Effector CD4-positive, alpha-beta T cell (primary cell): Measurements from ENCODE around the gene AGPAT3.

ENCODE experiments used
- DNase-seq: peaks from one replicate; pipeline ENCODE4 v3.0.0-alpha.2; 2020

AGPAT3 gene

DNA sequence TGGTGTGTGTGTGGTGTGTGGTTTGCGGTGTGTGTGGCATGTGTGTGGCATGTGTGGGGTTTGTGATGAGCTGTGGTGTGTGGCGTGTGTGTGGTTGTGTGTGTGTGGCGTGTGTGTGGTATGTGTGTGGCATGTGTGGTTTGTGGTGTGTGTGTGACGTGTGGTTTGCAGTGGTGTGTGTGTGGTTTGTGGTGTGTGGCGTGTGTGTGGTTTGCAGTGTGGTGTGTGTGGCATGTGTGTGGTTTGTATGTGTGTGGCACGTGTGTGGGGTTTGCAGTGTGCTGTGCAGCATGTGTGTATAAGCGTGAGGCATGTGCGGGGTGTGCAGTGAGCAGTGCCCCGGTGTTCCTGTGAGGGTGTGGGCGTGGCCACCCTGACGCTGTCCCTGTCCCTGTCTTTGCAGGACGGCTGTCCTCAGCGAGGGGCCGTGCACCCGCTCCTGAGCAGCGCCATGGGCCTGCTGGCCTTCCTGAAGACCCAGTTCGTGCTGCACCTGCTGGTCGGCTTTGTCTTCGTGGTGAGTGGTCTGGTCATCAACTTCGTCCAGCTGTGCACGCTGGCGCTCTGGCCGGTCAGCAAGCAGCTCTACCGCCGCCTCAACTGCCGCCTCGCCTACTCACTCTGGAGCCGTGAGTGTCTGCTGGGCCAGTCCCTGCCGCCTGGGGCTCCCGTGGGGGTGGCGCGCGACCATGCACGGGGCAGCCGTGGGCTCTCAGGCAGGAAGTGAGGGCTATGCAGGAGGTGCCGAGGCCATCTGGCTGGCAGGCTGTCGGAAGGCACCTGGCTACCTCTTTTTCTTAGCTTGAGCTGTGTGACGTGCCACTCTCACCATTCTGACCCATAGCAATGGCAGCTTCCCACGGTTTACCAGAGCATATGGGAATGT is 94.5 kb downstream of the AGPAT3 start:
- no peak for DNase-seq

DNA sequence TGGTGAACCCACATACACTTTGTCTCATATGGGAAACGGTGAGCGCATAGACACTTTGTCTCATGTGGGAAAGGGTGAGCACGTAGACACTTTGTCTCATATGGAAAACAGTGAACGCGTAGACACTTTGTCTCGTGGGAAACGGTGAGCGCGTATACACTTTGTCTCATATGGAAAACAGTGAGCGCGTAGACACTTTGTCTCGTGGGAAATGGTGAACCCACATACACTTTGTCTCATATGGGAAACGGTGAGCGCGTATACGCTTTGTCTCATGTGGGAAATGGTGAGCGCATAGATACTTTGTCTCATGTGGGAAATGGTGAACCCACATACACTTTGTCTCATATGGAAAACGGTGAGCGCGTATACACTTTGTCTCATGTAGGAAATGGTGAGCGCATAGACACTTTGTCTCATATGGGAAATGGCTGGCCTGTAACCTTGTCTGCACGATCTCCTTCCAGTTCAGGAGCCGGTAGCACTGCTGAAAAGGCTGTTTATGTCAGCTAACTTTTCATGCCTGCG is 96.4 kb downstream of the AGPAT3 start:
- DNase-seq: no peak

DNA sequence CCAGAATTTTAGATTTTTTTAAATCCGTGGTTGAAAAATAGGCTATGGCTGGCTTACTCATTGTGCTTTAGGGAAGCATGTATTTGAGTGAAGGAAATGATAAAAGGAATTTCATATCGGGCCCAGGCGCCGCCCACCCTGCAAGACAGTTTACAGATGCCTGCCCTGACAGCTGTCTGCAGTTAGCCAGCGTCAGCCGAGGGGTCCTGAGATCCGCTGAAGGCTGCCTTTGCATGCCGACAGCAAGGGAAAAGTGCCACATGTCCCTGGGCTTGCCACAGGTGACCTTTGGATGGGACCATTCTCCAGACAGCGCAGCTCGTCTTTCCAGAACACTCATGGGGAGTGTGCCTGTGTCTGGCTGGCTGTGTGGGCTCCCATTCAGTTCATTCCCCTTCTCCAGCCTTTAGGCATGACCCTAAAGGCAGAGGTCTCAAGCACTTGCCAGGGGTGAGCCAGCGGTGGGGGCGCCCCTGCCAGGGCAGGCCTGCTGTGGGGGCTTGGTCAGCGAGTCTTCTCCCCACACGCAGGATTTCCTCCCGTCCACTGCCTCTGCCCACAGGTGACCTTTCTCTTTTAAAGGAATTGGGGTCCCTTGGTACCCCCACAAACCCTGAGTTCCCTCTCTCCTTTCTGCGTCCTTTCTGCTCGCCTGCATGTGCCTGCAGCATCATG is 101.0 kb downstream of the AGPAT3 start:
- DNase-seq: no peak

DNA sequence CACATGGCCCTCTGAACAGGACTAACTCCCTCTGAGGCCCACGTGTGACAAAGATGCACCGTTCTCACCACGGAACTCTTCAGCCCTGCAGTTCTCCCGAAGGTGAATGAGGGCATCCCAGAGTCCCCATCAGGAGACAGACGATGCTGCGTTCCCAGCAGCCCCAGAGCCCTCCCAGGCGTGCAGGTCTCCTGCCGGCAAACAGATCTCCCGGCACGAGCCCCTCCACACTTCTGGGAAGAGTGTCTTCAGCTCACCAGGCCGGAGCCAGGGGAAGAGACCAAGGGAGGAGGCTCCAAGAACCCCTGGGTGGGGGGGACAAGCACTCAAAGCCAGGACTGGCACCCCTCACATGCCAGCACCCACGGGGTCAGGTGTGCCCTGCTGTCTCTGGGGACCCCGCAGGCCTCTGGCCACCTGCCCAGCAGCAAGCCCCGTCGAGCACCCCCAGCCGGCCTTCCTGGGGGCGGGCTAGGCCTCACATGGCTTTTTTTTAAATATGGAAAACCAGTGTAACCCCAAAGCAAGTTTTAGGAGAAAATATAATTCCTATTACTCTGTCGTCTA is 102.0 kb downstream of the AGPAT3 start:
- no peak for DNase-seq

DNA sequence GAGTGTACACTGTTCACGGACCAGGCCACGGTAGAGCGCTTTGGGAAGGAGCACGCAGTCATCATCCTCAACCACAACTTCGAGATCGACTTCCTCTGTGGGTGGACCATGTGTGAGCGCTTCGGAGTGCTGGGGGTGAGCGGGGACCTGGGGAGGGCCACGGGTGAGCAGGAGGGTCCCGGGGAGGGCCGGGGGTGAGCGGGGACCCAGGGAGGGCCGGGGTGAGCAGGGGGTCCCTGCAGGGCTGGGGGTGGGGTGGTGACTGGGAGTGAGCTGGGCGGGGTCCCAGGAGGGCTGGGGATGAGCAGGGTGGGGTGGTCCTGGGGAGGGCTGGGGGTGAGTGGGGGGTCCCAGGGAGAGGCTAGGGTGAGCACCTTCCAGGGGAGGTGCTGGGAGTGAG is 103.0 kb downstream of the AGPAT3 start:
- no peak for DNase-seq

DNA sequence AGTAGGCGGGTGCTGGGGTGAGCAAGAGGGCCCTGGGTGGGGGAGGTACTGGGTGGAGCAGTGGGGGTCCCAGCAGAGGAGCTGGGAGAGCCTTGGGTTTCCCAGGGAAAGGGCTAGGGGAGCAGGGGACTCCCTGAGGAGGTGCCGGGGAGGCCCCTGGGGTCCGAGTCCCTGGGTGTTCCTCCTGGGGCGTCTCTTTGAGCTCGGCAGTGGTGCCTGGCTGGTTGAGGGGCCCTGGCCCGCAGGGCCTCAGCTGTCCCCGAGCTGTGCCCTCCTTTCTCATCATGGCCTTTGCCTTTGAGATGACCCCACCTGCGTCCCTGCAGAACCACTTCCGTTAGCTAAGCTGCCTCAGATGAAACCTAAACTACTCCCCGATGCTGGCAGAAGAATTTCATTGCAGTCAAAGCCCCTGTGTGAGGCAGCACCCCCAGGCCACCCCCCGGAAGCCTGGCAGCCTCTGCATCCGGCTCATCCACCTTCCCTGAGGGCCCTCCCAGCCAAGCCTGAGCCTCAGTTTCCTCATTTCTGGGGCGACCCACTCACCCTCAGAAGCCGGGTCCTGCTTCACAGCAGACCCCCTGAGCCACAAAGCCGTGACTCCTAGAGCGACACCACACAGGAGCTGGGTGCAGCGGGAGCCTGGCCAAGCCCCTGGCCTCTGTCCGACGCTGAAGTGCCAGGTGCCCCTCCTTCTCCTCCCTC is 103.5 kb downstream of the AGPAT3 start:
- no peak for DNase-seq

DNA sequence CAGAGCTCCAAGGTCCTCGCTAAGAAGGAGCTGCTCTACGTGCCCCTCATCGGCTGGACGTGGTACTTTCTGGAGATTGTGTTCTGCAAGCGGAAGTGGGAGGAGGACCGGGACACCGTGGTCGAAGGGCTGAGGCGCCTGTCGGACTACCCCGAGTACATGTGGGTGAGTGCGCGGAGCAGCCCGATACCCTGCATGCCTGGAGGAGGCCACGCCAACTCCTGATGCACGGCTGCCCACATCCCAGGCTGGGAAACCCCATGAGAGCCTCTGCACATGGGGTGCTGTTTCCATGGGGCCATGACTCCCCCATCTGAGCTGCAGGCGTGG is 104.1 kb downstream of the AGPAT3 start:
- no peak for DNase-seq

DNA sequence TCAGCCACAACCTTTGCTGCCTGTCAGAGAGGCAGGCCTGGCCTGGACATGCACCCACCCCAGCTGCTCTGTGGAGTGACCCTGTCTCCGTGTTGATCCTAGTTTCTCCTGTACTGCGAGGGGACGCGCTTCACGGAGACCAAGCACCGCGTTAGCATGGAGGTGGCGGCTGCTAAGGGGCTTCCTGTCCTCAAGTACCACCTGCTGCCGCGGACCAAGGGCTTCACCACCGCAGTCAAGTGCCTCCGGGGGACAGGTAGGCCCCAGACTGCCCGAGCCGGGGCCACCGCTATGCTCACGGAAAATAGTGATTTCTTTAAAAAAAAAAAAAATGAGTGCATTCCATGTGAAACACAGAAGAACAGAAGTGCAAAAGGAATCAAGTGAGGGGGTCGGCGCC is 105.5 kb downstream of the AGPAT3 start:
- no peak for DNase-seq

DNA sequence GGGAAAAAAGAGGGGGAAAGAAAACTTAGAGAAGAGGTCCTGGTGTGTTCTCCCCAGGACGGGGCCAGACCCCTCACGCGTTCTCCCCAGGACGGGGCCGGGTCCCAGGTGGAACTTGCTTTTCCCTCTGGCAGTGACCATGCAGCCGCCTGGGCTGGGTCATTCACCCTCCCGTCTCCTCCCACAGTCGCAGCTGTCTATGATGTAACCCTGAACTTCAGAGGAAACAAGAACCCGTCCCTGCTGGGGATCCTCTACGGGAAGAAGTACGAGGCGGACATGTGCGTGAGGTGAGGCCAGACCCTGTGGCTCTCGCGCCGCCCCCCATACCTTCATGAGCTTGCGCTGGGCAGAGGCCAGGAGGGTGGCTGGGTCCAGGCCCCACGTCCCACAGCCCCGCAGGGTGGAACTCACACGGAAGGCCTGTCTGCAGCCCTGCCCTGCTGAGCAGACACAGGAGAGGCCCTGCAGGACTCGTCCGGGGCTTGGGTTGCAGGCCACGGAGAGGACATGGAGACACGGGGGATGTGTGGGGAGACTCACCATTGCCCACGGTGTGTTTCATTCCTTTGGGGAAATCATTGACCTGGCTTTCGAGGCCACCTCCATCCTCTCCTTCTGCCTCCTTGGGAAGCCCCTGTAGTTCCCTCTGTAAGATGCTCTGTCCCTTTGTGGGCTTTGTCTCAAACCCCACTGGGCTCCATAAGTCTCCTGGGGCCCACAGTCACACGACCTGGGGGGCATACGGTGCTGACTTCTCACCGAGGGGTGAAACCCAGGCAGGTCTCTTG is 106.4 kb downstream of the AGPAT3 start:
- DNase-seq: no peak

DNA sequence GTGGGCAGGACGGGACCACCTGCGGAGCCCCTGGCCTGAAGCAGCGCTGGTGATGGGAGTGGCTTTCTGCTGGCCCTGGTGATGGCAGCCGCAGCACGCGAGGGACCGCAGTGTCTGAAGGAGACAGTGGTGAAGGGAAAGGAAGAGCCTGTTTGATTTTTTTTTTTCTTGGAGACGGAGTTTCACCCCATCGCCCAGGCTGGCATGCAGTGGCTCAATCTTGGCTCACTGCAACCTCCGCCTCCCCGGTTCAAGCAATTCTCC is 106.9 kb downstream of the AGPAT3 start:
- no peak for DNase-seq

DNA sequence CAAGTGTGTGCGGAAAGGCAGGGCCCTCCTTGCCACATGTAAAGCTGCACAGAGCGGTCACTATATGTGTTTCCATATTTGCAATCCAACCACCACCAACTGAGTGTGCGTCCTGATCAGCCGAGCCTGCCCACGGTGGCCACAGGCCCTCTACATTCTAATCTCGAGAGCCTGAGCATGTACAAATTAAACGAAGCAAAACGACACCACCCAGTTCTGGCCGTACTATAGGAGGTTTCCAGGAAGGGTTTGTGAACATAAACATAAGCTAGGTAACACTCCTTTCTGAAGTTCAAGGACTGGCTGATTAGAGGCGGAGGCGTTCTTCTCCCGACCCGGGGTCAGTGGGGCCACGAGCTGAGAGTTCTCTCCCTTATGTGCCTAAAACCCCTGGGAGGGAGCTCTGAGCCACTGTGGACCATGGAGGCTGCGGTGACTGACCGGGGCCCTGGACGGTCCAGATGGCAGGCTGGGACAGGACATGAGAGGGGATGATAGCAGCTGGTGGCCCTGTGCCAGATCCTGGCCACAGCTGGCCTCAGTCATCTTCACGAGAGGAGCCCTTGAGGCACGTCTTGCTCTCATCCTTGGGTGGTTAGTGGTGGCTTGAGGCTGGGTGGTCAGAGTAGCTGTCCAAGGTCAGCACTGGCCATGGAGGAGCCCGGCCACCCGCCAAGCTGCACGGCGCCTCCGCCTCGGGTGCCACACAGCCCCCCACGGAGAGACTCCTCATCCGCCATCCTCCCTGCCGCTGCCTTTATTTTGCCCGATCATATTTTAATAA is 108.0 kb downstream of the AGPAT3 start:
- DNase-seq: no peak

DNA sequence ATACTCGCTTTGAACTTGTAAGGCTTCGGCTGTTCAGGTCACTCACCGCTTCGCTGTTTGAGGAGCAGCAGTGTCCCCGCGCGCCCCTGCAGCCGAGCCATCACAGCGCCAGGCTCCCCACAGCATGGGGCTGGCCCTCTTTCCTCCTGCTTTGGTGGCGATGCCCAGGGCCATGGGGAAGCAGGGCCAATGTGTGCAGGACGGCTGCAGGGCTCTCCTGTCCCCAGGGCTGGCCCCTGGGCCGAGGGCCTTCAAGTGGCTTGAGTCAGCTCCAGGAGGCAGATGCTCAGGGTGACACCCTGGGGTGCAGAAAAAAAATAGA is 108.6 kb downstream of the AGPAT3 start:
- DNase-seq: no peak

DNA sequence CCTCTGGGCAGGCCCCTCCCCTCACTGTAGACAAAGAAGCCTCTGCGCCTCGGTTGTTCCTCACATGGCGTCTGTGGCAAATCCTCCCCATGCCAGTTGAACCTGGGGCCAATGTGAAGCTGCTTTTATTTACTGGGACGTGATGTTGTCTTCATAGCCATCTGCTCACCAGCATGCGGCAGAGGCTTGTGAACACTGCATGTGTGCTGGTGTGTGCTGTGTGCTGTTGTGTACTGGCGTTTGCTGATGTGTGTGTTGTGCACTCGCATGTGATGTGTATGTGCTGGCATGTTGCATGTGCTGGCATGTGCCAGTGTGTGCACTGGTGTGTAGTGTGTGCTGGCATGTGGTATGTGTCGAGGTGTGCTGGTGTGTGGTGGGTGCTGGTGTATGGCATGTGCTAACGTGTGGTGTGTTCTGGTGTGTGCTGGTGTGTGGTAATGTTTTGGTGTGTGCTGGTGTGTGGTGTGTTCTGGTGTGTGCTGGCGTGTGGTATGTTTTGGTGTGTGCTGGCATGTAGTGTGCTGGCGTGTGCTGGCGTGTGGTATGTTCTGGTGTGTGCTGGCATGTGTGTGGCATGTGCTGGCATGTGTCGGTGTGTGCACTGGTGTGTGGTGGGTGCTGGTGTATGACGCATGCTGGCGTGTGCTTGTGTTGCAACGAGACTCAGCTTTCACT is 109.9 kb downstream of the AGPAT3 start:
- no peak for DNase-seq

DNA sequence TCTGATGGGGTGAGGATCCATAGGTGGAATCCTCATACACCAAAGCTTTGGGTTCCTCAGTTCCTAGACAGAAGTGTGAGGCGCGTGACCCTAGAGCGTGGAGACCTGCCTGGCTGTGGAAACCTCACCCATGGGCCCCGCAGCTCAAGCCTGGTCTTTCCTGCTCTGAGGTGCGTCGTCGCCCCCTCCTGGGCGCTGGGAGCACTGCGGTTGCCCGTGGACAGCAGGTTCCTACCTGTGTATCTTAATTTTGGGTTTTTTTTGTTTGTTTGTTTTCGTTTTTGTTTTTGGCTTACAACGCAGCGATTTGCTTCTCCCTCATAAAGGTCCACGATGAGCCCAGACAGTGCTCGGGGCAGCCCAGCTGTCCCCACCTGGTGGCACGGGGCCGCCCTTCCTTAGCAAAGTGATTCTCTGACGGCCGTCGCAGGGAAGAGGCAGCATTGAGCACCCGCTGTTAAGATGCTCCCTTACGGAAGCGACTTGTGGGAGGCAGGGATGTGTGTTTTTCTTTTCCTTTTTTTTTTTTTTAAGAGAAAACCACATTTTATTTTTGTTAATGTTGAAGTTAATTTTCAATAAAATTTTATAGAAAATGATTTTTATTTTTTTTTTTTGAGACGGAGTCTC is 110.6 kb downstream of the AGPAT3 start:
- DNase-seq: peak; percentile 76

DNA sequence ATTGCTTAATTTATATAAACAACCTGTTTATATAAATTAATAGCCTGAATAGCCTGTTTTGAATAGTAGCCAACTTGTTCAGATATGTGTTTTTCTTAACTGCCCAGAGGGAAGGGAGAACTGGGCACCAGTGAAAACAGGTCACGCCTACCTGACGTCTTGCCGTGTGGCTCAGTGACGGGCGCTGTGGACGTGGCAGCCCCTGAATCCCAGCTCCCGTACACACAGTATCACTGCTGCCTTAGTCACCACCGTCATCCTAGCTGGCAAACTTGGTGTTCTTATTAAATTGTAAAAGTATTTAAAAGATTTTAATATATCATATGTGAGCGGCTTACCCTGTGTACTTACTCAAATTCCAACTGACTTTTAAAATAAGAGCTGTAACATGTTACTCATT is 111.6 kb downstream of the AGPAT3 start:
- no peak for DNase-seq

DNA sequence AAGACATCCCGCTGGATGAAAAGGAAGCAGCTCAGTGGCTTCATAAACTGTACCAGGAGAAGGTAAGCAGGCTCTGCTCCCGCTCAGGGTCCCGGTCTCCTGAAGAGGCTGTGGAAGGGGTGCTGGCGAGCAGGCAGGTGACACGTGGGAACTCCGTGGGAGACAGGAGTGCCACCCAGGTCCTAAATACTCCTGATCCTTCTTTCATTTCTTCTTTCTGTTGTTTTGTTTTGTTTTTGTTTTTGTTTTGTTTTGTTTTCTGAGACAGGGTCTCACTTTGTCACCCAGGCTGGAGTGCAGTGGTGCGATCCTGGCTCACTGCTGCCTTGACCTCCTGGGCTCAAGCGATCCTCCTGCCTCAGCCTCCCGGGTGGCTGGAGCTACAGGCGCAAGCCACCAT is 113.0 kb downstream of the AGPAT3 start:
- DNase-seq: no peak

DNA sequence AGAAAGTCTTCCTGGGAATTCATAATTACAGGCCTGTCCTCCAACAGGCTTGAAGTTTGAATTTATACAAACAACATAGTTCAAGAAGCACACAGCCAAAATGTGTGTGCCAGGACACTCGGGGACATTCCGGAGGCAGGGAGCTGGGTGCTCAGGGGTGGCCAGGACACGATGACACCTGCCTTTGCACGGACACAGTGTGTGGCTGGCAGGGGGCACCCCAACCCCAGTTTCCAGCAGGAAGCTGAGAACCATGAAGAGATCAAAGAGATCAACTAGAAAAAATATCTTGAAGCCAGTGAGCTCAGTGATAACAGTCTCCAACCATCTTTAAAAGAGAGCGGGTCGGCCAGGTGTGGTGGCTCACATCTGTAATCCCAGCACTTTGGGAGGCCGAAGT is 114.6 kb downstream of the AGPAT3 start:
- no peak for DNase-seq

DNA sequence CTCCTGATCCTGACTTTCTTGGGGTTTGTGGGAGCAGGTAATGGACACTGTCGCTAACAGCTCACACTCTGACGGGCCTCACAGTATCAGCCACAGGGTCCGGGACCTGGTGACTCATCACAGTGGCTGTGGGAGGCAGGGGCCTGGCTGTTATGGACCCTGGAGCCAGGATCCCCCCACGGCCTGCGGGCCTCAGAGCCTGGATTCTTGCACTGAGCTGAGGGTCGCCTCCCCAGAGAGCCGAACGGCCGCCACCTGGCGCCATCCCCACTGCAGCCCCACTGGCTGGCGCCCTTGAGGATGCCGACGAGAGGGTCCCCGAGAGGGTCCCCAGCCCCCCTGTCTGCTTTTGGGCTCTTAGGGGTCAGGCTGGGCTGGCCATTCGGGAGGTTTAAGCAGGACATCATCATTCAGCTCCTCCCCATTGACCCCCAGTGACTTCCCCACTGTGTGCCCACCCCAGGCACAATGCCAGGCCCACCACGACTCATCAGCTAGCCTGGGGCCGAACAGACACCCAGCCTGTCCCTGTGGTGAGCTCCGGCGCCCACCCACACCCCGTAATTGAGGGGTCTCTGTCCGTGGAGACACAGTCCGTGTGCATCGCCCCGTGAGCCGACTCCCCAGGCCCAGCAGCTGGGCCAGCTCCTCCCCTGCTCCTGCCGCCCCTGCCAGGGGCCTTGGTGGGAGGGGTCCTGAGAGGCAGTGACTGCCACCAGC is 116.3 kb downstream of the AGPAT3 start:
- DNase-seq: no peak

DNA sequence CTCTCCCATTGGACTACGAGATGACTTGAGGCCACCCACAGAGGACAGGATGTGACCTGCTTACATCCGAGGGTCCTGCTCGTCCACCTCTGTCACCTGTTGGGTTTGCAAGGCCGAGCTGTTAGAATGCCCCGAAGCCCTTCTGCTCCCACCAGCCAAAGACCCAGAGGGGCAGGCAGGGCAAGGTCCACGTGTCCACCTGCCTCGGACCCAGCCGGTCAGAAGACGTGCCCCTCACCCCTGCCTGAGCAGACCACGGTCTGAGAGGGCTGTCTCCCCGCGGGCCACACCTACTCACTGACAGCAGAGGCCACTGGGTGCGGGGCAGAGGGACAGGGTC is 116.8 kb downstream of the AGPAT3 start:
- no peak for DNase-seq

DNA sequence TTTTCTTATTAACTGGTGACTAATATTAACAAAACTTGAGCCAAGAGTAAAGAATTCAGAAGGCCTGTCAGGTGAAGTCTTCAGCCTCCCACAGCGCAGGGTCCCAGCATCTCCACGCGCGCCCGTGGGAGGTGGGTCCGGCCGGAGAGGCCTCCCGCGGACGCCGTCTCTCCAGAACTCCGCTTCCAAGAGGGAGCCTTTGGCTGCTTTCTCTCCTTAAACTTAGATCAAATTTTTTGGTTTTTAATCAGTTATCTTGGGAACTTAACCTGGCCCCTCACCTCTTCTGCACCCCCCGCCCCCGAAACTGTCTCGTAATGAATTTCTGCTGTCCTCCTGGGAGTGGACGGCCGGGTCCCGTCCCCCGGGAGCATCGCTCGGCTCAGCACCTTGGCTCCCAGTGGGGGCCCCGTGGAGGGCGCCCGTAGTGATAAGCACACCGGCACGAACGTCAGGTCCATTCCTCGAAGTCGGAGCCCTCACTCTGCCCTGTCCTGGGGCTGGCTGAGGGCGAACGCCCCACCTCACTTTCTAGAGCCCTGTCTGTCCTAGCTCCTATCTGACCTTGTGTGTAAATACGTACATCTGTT is 117.6 kb downstream of the AGPAT3 start:
- no peak for DNase-seq
